Thyroid gland (tissue), 4 donors: ENCODE measurements around the gene ZNF48. TPM values are rescaled to one million over a fixed set of nuclear protein-coding genes. Genes with fewer than 3 reads are reported as not detected.

ENCODE experiments used
- DNase-seq, 2 donors: peaks; one replicate each; pipeline ENCODE4 v3.0.0-alpha.2; 2019
- H3K27ac ChIP-seq, 3 donors: fragments of 200-600 bp; sonication (generic); 1 replicate in 2 of 3; 2 replicates in 1 of 3; pipeline ENCODE4 v1.5.1; 2016 to 2019; ENCODE audit warnings: mild to moderate bottlenecking in 1 of 3, moderate library complexity in 1 of 3
- H3K27me3 ChIP-seq: fragments of 200-600 bp; sonication (generic); one replicate; pipeline ENCODE4 v1.5.1; 2019
- H3K36me3 ChIP-seq, 2 donors: fragments of 200-600 bp; sonication (generic); one replicate each; pipeline ENCODE4 v1.5.1; 2016 to 2019
- H3K4me1 ChIP-seq, 2 donors: fragments of 200-600 bp; sonication (generic); one replicate each; pipeline ENCODE4 v1.5.1; 2017 to 2019
- H3K4me3 ChIP-seq, 3 donors: fragments of 200-600 bp; sonication (generic); replicated peaks in 1 of 3; 1 replicate in 2 of 3; 2 replicates in 1 of 3; pipeline ENCODE4 v1.5.1; 2016; ENCODE audit warnings: mild to moderate bottlenecking in 1 of 3
- H3K9me3 ChIP-seq: fragments of 200-600 bp; sonication (generic); one replicate; pipeline ENCODE4 v1.5.1; 2017
- CTCF ChIP-seq, 6 experiments: fragments of 200-600 bp in 3 of 6; fragments of 450-650 bp in 3 of 6; sonication (generic) in 3 of 6; IDR thresholded peaks; one replicate each; pipeline ENCODE4 v1.5.1; 2016 to 2019; ENCODE audit warnings: antibody characterized with exemption in 6 of 6, mild to moderate bottlenecking in 2 of 6, inconsistent platforms in 1 of 6, moderate library complexity in 1 of 6
- POLR2A ChIP-seq, 2 donors: fragments of 450-650 bp; IDR thresholded peaks; one replicate each; pipeline ENCODE4 v1.6.1; 2017; ENCODE audit warnings: antibody characterized with exemption in 2 of 2, mild to moderate bottlenecking in 2 of 2, moderate library complexity in 1 of 2
- WGBS, 2 donors: methylation state at CpG; one replicate each; pipeline ENCODE4 v1.1.5; 2017; 5-methylcytosine and 5-hydroxymethylcytosine counted together
- intact Hi-C: fragments of 100-400 bp; cut with DNase I; formaldehyde crosslinking; loops from one replicate; pipeline ENCODE4 v1.15.1; 2023
- total RNA-seq, 4 donors: library from RNA; depleted of rRNA; stranded (reverse); fragments of >200 nt; gene quantifications; one replicate each; pipeline ENCODE4 v1.2.3, GENCODE V29; 2016

ZNF48 gene
- total RNA-seq, 4 donors from 2014 or later: 8.5 to 12.2 (median 9.4) TPM

DNA sequence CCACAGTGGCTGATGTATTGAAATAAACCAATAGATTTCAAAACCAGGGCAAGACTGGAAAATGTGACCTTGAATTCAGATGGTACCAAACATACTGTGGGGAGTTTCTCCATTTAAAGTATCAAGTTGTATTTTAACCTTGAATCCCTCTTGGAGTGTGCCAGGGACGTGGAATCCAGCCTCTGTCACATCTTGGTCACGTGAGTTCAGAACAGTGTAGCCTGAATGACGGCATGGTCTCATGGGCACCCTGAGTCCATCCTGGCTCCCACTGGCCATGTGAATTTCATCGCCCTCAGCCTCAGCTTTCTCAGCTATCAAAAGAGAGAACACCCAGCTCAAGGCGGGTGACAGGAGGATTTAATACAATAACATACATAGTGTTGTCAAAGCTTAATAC is 18.9 kb downstream of the ZNF48 start:
- no peaks in the 10 kb centered on the region for H3K27me3 ChIP-seq
- TF ChIP-seq POLR2A (IDR thresholded peaks at IDR 0.05) (no peak), CTCF (IDR thresholded peaks at IDR 0.05) (no peak)
- H3K4me3 ChIP-seq: no peak overlapping the region
- H3K36me3 ChIP-seq: no peaks in the 10 kb centered on the region
- intact Hi-C loops: no loop called here
- H3K27ac ChIP-seq: no peak overlapping the region
- no peaks in the 10 kb centered on the region for H3K9me3 ChIP-seq
- H3K4me1 ChIP-seq: peaks cover 5 to 7% of the 10 kb centered on the region in 2 donors
- 95 to 96% methylated on average over 5 of the region's 5 CpGs for WGBS, 2 donors
- DNase-seq: no peak

- WGBS, 2 donors: 97% methylated on average over 4 of the region's 4 CpGs
- Histone ChIP-seq H3K27me3 (no peaks in the 10 kb centered on the region), H3K4me3 (no peak overlapping the region), H3K36me3 (no peaks in the 10 kb centered on the region), H3K9me3 (no peaks in the 10 kb centered on the region), H3K4me1 (peaks cover 4 to 5% of the 10 kb centered on the region in 2 donors), H3K27ac (no peak overlapping the region)
- intact Hi-C loops: no loop called here
- no peak for TF ChIP-seq POLR2A (IDR thresholded peaks at IDR 0.05)
- DNase-seq: no peak
Observed at GRCh38 chr16:30416047-30416603, 20.9 kb downstream of the ZNF48 start.

DNA sequence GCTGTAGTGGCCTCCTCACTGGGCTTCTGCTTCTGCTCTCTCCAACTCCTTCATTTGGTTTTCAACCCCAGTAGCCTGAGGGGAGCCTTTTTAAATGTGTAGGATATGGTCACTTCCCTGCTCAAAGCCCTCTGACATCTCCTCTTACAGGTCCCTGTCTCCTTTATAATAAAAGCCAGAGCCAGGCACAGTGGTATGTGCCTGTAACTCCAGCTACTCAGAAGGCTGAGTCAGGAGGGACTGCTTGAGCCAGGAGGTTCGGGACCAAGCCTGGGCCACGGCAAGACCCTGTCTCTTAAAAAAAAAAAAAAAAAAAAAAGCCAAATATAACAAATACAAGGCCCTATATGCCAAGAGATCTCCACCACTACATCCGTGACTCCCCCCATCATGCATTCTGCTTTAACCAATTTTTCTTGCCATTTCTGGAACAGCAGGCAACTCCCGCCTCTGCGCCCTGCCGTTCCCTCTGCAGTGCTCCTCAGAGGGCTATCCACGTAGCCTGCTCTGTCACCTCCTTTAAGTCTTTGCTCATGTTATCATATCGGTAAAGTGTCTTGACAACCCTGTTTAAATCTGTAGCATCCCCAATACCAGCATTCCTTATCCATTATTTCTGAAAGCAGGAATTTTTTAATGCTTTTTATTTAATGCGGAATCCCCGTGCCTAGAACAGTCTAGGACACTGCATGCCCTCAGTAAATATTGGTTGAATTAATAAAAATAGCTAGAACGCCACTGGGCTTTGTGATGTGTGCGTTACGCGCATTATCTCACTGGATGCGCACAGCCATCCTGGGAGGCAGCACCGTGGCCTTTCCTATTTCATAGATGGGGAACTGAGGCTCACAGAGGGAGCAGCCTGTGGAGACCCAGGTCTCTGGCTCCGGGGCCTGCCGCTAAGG is 21.7 kb downstream of the ZNF48 start:
- intact Hi-C loops: no loop called here
- Histone ChIP-seq H3K9me3 (no peaks in the 10 kb centered on the region), H3K4me3 (peak overlapping the region in 2 of 3 donors; percentile 25 to 42), H3K4me1 (peaks cover 4 to 5% of the 10 kb centered on the region in 2 donors), H3K27me3 (no peaks in the 10 kb centered on the region), H3K36me3 (no peaks in the 10 kb centered on the region), H3K27ac (peak overlapping the region in 2 of 3 donors; percentile 69 to 82)
- DNase-seq: no peak
- WGBS, 2 donors: 69 to 70% methylated on average over 17 of the region's 18 CpGs
- TF ChIP-seq CTCF (IDR thresholded peaks at IDR 0.05) (no peak), POLR2A (IDR thresholded peaks at IDR 0.05) (no peak)

DNA sequence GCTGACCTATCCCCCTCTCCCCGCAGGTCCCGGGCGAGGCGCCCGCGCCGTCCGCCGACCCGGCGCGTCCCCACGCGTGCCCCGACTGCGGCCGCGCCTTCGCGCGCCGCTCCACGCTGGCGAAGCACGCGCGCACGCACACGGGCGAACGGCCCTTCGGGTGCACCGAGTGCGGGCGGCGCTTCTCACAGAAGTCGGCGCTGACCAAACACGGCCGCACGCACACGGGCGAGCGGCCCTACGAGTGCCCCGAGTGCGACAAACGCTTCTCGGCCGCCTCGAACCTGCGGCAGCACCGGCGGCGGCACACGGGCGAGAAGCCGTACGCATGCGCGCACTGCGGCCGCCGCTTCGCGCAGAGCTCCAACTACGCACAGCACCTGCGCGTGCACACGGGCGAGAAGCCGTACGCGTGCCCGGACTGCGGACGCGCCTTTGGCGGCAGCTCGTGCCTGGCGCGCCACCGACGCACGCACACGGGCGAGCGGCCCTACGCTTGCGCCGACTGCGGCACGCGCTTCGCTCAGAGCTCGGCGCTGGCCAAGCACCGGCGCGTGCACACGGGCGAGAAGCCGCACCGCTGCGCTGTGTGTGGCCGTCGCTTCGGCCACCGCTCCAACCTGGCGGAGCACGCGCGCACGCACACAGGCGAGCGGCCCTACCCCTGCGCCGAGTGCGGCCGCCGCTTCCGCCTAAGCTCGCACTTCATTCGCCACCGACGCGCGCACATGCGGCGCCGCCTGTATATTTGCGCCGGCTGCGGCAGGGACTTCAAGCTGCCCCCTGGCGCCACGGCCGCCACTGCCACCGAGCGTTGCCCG is 22.5 kb downstream of the ZNF48 start:
- TF ChIP-seq CTCF (IDR thresholded peaks at IDR 0.05) (peak in 4 of 6 experiments; percentile 3 to 33 (median 22)), POLR2A (IDR thresholded peaks at IDR 0.05) (peak in 1 of 2 donors; percentile 72)
- Histone ChIP-seq H3K36me3 (peaks cover 0 to 3% of the 10 kb centered on the region in 2 donors), H3K9me3 (no peaks in the 10 kb centered on the region), H3K4me3 (peak overlapping the region; percentile 25 to 42 (median 27)), H3K4me1 (peaks cover 4 to 5% of the 10 kb centered on the region in 2 donors), H3K27me3 (no peaks in the 10 kb centered on the region), H3K27ac (peak overlapping the region; percentile 49 to 82 (median 69))
- 1 to 3% methylated on average over 10 to 48 of the region's 140 CpGs for WGBS, 2 donors
- intact Hi-C loops: no loop called here
- peak; percentile 86 to 89 for DNase-seq
